ENCODE data around the gene TMTC2. TPM values are rescaled to one million over a fixed set of nuclear protein-coding genes. Genes with fewer than 3 reads are reported as not detected.

The TMTC2 gene
- total RNA-seq, 1 donor from 2014 or later: 2.2 TPM

- Mint-ChIP-seq H3K4me3 (no peak overlapping the region), H3K4me1 (no peaks in the 10 kb centered on the region), H3K27me3 (no peaks in the 10 kb centered on the region), H3K9me3 (no peaks in the 10 kb centered on the region), H3K27ac (no peak overlapping the region), H3K36me3 (ENCODE audit: low read depth) (no peaks in the 10 kb centered on the region)
- ChIA-PET CTCF (no interaction called here), POLR2A (no interaction called here)
- intact Hi-C loops (cut with micrococcal nuclease): no loop called here
- DNase-seq: no peak
- TF ChIP-seq, protein P1, sequence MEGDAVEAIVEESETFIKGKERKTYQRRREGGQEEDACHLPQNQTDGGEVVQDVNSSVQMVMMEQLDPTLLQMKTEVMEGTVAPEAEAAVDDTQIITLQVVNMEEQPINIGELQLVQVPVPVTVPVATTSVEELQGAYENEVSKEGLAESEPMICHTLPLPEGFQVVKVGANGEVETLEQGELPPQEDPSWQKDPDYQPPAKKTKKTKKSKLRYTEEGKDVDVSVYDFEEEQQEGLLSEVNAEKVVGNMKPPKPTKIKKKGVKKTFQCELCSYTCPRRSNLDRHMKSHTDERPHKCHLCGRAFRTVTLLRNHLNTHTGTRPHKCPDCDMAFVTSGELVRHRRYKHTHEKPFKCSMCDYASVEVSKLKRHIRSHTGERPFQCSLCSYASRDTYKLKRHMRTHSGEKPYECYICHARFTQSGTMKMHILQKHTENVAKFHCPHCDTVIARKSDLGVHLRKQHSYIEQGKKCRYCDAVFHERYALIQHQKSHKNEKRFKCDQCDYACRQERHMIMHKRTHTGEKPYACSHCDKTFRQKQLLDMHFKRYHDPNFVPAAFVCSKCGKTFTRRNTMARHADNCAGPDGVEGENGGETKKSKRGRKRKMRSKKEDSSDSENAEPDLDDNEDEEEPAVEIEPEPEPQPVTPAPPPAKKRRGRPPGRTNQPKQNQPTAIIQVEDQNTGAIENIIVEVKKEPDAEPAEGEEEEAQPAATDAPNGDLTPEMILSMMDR (IDR thresholded peaks at IDR 0.05): no peak
- no peak for ATAC-seq (ENCODE audit: low read depth)
Measured at GRCh38 chr12:82754856-82755255, 68.2 kb downstream of the TMTC2 start.

GRCh38 chr12:82756303-82756702 is 69.6 kb downstream of the TMTC2 start:
- ChIA-PET POLR2A (no interaction called here), CTCF (interaction anchor here (0.8 kb wide), 1 partner anchor 70 kb away, joined by 3 read pairs; the partner anchor contains the start of gene TMTC2)
- ATAC-seq (ENCODE audit: low read depth) (no peak), DNase-seq (no peak)
- Mint-ChIP-seq H3K27me3 (no peaks in the 10 kb centered on the region), H3K27ac (no peak overlapping the region), H3K4me3 (no peak overlapping the region), H3K36me3 (ENCODE audit: low read depth) (no peaks in the 10 kb centered on the region), H3K9me3 (no peaks in the 10 kb centered on the region), H3K4me1 (no peaks in the 10 kb centered on the region)
- intact Hi-C loops (cut with micrococcal nuclease): no loop called here
- TF ChIP-seq, protein P1 (IDR thresholded peaks at IDR 0.05): no peak

DNA sequence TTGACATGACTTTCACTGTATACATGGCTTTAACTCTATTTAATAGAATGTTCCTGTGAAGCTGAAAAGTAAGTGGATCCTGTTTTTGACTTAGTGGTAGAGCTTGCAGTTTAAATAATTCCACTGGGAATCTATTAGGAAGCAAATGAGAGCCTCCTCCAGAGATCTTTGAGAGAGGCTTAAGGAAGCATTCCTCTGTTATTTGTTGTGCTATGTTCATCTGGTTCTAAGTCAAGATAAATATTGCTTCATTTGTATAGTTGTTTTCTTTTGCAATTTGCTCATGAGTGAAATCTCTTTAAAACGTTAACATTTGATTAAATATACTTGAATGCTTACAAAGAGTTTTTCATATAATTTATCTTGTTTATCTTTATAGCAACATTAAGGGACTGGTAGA is 70.4 kb downstream of the TMTC2 start:
- H3K36me3 Mint-ChIP-seq (ENCODE audit: low read depth): no peaks in the 10 kb centered on the region
- TF ChIP-seq, protein P1 (IDR thresholded peaks at IDR 0.05): no peak
- H3K9me3 Mint-ChIP-seq: no peaks in the 10 kb centered on the region
- no peaks in the 10 kb centered on the region for H3K27me3 Mint-ChIP-seq
- H3K4me3 Mint-ChIP-seq: no peak overlapping the region
- no peaks in the 10 kb centered on the region for H3K4me1 Mint-ChIP-seq
- POLR2A ChIA-PET: no interaction called here
- no peak for DNase-seq
- CTCF ChIA-PET: no interaction called here
- intact Hi-C loops (cut with micrococcal nuclease): no loop called here
- H3K27ac Mint-ChIP-seq: no peak overlapping the region
- ATAC-seq (ENCODE audit: low read depth): no peak

GRCh38 chr12:82757656-82758055 is 71.0 kb downstream of the TMTC2 start:
- POLR2A ChIA-PET: no interaction called here

GRCh38 chr12:82758749-82759330 is 72.1 kb downstream of the TMTC2 start:
- TF ChIP-seq, protein P1 (IDR thresholded peaks at IDR 0.05): no peak
- Mint-ChIP-seq H3K4me3 (no peak overlapping the region), H3K36me3 (ENCODE audit: low read depth) (no peaks in the 10 kb centered on the region), H3K9me3 (no peaks in the 10 kb centered on the region), H3K4me1 (no peaks in the 10 kb centered on the region), H3K27ac (no peak overlapping the region), H3K27me3 (no peaks in the 10 kb centered on the region)
- DNase-seq: no peak
- ChIA-PET POLR2A (no interaction called here), CTCF (no interaction called here)
- ATAC-seq (ENCODE audit: low read depth): no peak
- intact Hi-C loops (cut with micrococcal nuclease): no loop called here

More at GRCh38 chr12:82757656-82758055, 71.0 kb downstream of the TMTC2 start:
- no peak for DNase-seq
- Mint-ChIP-seq H3K36me3 (ENCODE audit: low read depth) (no peaks in the 10 kb centered on the region), H3K9me3 (no peaks in the 10 kb centered on the region), H3K4me1 (no peaks in the 10 kb centered on the region), H3K4me3 (no peak overlapping the region), H3K27me3 (no peaks in the 10 kb centered on the region), H3K27ac (no peak overlapping the region)
- CTCF ChIA-PET: no interaction called here
- ATAC-seq (ENCODE audit: low read depth): no peak
- TF ChIP-seq, protein P1 (IDR thresholded peaks at IDR 0.05): no peak
- intact Hi-C loops (cut with micrococcal nuclease): no loop called here

All from activated B cell treated with CpG ODN at 0.5 μM for 24 hours (primary cell).